Dedifferentiated amniotic fluid mesenchymal stem cell (primary cell): ENCODE data around the gene GAMT.
"Not testable (repeated sequence)": the region's sequence is repeated elsewhere in the genome, so short reads cannot be mapped to it uniquely, and the experiment has no call there.

Experiments used
- DNase-seq: peaks from one replicate; pipeline ENCODE4 v3.0.0-alpha.2; 2016; ENCODE audit errors: extremely low spot score

The GAMT gene

DNA sequence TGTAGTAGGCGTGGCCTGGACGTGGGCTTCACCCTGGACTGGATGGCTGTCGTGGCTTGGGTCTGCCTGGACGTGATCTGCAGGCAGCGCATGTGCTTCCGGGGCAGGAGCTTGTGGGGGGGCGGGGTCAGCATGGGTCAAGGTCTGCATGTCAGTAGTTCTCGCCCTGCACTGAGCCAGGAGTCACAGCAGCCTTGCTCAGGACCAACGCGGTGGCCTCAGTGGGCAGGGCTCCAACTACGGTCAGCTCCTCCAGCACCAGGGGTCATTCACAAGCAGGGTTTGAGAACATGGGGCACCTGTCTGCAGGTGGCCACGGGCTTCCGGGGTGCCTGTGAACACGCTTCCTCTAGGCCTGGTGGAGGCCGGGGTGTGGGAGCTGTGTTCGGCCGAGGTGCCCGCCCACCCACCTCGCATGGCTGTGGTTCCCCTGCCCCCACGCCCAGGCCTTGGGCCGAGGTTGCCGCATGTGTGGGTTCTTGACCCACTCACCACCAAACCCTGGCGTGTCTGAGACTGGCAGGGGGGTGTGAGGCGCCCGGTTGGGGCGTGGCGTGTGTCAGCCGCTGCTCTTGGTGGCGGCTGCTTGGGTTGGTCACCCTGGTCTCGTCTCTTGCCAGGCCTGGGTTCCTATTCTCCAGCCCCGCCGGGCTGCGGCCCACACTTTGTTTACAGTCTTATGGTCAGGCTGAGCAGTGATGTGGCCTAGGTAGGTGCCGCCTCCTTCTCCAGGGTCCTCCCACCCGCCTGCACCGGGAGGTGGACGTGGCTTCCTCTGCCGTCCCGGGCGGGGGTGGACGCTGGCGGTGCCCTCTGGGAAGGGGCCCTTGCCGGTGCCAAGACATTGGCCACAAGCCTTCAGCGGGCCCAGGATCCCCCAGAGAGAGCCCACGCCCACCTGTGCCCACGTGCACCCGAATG, 32.0 kb upstream of the GAMT start:
- DNase-seq = no peak

DNA sequence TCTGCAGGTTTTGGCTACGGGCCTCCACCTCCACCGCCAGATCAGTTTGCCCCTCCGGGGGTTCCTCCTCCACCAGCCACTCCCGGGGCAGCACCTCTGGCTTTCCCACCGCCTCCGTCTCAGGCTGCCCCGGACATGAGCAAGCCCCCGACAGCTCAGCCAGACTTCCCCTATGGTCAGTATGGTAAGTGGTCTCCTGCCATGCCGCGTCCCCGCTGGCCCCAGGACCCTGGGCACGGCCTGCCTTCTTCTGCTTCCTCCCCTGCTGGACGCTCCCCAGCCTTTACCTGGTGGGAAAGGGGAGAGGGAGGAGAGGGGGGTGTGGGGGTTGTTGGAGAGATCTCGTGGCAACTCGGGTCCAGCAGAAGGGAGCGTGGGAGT, 31.2 kb upstream of the GAMT start:
- DNase-seq = no peak

DNA sequence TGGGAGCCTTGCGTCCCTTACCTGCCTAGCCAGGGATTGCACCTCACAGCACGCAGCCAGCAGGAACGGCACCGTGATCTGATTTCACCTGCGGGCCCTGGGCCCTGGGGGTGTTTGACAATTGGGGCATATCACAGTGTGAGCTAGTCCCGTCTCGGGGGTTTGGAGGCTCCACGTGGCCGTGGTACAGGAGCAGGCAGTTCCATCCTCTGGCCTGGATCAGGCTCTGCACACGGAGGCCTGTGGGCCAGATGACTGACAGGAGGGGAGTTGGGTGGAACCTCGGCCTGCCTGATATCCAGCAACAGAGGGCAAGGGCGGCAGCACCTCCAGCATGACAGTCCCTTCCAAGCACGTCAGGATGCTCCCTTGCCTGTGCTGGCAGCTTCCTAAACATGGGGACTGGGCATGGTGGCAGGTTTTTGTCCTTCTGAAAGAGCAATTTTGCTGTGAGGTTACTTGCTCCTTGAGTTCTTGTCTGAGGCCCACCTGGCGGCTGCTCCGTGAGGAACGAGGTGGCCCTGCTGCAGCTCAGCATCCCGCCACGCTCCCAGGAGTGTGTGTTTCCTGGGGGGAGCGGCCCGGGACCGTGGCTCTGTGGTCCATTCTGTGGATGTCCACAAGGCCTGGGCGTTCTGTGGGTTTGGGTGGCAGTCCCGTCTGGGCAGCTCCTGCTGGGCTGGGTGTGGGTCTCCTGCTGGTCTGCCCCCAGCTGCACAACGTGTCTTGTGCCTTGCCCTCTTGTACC, 30.6 kb upstream of the GAMT start:
- no peak for DNase-seq

DNA sequence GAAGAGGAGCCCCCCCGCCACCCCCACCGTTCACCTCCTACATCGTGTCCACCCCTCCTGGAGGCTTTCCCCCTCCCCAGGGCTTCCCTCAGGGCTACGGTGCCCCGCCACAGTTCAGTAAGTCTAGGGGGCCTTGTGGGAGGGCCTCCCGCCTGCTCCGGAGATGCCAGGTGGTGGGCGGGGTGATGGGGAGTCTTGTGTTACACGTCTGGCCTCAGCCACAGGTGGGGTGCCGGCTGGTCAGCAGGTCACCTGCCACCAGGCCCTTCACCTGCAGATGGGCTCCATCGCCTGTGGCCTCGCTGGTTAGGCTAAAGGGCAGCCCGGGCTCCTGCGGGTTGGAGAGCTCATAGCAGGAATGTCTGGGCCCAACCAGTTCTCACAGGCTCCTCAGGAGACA, 28.9 kb upstream of the GAMT start:
- DNase-seq = no peak

DNA sequence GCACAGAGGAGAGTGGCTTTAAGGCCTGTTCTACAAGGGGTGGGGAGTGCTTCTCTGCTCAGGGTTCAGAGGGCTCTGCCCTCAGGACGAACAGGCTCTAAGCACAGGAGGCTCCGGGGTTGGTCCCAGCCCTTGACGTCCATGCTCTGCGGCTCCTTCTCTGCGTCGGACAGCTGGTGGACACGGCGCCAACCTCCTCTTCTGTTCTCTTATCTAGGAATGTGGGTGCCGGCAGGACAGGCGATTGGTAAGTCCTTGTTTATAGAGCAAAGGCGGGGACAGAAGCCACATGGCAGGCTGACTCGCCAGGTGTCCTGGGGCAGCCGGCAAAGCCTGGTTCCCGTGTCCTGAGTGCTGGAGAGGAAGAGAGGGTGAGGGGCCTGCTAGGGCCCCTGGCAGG, 28.4 kb upstream of the GAMT start:
- no peak for DNase-seq

DNA sequence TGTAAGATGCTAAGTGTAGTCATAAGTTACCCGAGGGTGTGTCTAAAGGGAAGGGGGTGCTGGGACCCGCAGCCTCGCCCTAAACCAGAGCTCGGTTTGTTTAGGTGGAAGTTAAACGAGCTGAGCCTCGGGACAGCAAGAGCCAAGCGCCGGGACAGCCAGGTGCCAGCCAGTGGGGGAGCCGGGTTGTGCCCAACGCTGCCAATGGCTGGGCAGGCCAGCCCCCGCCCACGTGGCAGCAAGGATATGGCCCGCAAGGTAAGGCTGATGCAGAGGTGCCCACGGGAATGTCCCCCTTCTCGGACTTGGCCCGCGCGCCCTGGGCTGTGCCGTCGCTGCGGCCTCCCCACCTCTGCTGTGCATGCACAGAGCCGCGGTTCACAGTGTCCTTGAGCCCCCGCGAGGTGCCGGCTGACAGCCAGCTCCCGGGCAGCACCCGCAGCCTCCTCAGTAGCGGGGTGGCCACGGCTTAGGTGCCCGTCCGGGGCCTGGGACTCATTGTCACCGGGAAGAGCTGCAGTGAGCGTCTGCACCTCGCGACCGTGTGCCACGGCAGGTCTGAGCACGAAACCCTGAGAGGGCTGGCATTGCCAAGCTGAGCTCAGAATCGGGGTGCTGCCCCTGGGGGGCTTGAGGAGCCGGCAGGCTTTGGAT, 27.5 kb upstream of the GAMT start:
- no peak for DNase-seq

DNA sequence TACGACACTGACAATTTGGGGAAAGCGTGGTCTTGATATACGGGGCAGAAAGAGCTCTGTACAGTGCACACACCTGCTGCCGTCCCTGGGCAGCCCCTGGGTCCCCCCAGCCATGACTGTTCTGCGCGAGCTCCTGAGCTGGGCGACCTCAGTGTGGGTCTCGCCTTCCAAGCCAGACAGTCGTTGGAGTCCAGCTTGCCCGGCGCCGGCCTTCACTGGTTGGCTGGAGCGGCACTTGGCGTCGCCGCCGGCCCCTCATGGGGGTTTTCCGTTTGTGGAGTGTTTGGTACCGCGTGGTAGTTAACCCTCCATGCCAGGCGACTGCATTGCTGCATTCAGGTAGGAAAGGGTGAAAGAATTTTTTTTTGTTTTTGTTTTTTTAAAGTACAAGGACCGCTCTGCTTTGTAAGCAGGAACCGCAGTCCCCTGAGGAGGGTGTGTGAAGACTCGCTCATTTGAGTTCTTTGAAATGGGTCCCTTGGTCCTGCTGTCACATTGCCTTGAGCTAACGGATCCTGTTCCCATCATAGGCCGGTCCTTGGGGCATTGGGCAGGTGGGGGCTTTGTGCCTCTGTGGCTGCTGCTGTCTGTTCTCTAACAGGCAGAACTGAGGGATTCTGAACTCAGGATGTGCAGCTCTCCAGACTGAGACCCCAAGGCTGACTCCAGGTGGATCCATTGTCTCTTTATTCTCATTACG, 26.0 kb upstream of the GAMT start:
- DNase-seq = no peak

DNA sequence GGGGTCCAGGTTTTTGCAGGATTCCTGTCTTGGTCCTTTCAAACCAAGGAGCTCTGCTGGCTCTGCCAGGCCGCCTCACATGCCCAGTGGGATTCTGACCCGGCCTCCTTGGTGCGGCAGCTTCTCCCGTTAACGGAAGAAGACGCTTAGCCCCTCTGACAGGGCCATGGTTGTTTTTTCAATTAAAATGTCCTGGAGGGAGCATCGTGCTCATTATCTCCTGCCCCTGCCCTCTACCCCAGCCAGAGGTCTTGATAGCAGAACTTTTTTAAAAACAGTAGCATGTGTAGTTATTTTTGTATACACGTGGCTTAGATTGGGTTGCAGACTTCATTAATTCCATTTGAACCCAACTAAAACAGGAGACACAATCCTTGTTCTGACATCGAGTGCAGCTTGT, 25.4 kb upstream of the GAMT start:
- no peak for DNase-seq

DNA sequence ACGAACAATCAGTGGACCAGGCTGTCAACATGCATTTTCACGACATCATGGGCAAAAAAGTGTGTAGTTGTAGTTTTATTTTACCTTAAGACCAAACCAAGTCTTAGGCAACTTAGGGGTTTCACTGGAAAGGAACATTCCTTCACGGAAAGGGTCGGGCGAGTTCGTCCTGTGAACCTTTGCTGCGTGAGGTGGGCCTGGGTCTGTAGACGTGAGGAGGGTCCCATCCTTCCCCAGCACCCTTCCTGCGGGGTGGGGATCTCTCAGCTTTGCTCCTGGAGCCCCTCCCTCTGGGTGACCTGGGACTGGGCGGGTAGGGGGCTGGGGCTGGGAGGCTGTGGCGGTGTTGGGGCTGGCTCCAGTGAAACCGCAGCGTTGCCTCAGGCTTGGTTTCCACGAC, 24.6 kb upstream of the GAMT start:
- DNase-seq = no peak

DNA sequence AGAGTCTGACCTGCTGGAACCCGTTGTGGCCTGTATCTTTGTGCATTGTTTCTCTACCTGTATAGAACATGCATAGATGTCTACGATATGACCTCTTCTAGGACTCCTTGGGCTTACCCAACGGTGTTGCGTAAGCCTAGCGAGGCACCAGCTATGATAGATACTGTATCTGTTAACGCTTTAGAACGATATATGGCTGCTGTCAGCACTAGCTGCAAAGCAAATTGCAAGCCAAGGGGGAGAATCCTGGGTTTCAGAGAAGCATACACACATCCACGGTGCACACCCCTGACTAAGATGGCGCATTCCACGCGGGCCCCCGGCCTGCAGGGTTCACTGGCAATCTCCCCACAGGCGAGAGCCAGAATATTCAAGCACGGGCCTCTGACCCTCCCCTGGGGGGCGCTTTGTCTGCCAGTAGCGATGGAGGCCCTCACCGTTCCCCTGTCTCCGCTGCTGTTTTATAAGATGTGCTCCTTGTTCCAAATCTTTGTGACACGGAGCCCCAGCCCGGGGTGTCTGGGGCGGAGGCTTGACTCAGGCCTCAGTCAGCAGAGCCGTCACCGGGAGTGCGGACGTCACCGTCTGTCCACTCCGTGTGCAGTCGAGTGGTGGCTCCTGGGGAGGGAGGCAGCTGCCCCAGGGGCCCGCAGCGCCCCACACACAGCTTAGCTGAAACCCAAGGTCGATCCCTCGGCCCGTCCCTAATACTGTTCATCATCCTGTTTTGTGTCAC, 23.9 kb upstream of the GAMT start:
- no peak for DNase-seq

DNA sequence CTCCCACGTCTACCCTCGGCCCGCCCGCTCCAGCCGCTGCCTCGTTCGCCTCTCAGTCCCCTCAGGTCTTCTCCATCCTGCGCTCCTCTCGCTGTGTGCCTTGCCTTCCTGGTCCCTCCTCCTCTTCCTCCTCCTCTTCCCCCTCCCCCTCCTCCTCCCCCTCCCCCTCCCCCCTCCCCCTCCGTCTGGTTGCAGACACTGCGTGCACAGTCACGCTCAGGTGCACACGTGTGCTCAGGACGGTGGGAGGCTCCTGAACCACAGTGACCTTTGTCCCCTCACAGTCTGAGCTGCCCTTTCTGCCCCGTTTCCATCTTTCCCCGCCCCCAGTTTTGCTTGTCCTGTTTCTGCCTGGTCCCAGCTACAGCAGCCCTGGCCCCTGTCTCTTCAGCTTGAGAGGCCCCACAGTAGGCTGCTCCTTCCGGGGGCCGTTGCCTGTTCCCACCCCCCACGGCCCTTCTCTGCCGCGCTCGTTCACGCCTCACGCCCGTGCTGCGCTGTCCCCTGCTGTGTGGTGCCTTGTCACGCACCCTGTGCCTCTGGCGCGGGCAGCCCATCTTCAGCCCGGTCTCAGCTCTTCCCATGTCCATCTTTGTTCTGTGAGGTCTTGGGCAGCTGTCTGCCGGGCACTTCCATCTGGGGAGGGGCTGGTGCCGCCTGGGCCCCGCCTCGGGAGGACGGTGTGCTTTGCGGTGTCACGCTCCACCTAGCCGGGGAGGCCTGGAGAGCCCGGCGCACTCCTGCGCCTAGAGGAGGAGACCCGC, 23.0 kb upstream of the GAMT start:
- no peak for DNase-seq

DNA sequence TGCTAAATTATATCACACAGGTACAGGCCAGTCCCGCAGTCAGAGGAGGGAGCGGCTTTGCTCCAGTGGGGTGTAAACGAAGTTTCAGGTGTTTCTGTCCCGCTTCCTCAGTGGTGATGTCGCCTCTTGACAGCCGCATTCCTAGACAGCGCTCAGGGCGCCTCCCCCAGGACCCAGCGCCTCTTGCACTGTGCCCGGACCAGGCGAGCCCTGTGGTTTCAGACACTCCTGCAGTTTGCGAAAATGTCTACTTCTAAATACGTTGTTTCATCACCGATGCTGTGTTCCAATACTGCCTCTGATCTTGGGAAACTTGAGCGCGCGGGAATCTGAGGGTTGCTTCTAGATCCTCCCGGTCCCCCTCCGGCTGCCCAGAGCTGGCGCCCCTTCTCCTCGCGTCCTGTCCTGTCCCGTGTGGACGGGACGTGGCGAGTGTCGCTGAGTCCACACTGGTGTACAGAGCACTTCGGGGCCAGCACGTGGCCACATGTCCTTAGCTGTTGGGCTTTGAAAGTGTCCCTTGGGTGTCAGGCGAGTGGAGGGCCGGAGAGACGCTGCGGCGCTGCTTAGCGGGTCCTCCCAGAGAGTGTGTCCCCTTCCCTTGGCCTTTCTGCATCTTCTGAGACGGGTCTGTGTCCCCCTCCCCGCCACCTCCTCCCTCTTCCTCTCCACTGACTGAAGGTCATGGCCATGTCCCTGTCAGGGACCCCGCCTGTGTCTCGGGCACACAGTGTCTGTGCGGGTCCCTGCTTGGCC, 22.3 kb upstream of the GAMT start:
- DNase-seq = no peak

DNA sequence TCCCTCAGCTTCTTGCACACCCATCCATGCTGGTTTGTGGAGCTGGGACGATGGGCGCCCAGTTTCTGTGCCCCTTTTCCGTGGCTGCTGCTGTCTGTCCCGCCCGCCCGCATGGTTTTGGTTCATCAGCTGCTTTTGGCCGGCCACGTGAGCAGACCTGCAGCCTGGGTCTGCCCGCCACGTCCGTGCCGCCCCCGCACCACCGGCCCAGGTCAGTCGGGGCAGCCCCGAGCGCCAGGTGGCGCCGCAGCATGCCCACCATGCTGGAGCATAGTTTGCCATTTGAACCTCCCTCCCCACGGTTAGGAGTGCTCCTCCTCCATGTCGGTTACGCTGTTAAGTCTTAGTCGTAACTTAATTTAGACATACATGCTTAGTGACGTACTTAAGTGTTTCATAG, 21.6 kb upstream of the GAMT start:
- DNase-seq = no peak

DNA sequence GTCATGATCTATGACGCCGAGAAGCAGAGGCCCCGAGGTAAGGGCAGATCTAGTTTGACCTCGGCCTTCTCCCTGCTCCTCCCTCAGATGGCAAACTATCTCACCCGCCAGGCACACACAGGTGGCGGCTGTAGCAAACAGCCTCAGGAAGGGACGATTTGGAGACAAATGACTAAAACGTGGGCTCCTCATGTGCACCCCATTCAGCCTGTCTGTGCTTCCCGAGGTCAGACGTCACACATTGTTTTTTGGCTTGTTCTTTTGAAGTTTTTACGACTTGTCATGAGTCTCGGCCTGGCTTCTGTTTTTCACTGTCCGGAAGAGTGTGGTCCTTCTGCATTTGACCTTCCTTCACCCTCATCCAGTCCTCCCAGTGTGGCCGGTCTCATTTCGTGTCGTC, 21.0 kb upstream of the GAMT start:
- DNase-seq = no peak

DNA sequence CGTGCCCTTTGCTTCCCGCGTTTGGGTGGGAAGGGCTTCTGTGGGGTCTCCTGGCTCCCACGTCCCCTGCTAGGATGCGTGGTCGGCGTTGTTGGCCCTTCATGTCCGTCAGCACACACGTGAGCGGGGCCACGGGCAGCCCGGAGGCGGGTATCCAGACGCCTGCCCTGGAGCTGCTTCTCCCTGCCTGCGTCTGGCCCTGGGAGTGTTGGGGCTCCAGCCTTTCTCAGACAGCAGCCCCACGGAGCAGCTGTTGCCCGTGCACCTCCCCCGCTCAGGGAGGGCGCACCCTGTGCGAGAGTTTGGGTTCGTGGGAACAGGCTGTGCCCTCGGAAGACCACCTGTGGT, 20.6 kb upstream of the GAMT start:
- DNase-seq = no peak

DNA sequence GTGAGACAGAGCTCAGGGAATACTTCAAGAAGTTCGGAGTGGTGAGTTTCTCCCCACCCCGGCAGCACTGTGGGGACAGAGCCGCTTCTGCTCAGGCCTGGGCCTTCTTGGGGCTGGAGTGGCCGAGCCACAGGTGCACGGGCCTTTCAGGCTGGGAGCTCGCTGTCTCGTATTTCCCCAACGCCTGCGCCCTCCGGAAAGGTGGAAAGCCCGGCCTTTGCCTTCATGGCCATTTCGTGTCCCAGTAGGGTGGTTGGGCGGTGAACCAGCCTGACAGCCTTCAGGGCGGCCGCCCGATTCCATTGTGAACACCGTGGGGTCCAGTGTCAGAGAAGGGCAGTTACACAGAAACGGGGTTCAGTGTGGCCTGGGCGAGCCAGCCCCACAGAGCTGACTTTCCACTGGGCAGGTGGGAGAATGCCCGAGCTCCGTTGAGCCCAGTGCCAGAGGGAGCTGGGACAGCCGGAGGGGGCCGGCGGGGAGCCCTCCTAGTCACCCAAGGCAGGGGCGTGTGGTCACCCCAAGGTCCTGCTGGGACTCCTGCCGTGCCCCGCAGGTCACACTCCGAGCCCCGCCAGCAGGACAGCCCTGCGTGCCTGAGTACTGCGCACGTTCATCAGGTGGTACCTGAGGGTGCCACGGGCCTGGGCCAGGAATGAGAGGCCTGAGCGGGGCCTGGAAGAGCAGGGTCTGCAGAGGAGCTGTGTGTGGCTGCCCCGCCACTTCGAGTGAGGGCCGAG, 20.0 kb upstream of the GAMT start:
- no peak for DNase-seq

DNA sequence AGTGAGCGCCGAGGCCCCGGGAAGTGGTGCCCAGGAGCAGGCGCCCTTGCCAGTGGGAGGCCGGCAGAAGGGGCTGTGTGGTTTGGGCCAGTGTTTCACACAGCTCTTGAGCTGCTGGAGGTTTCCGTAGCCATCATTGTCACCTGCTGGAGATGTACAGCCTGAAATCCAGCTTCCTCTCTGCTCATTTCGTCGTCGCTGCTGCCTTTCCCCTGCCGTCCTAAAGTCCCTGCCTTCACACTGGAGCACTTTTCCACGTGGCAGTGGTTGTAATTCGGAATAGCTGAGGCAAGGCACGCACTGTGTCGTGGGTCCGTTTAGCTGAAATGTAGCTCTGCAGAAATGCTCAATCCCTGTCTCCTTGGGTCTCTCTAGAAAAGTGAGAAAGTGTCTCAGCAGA, 19.2 kb upstream of the GAMT start:
- DNase-seq = no peak

DNA sequence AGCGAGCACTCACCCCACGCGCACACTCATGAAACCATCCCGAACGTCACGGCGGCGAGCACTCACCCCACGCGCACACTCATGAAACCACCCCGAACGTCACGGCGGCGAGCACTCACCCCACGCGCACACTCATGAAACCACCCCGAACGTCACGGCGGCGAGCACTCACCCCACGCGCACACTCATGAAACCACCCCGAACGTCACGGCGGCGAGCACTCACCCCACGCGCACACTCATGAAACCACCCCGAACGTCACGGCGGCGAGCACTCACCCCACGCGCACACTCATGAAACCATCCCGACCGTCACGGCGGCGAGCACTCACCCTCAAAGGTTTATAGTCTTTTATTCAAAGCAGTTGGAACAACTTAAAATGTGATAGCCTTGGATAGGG, 18.7 kb upstream of the GAMT start:
- DNase-seq = not testable (repeated sequence)
